K562 (cell line): Measurements from ENCODE around the gene LLPH. TPM values are rescaled to one million over a fixed set of nuclear protein-coding genes. Genes with fewer than 3 reads are reported as not detected.
A peak's percentile ranks its signal among the peaks of the same experiment; 100 is the strongest.

Experiments
- ATF7 ChIP-seq: fragments of 450-650 bp; IDR thresholded peaks from 2 replicates; pipeline ENCODE4 v1.7.1; 2014; ENCODE audit warnings: mild to moderate bottlenecking, moderate library complexity
- BRCA1 ChIP-seq, 2 experiments: fragments of 450-650 bp in 1 of 2; sonication (generic) in 1 of 2; formaldehyde crosslinking in 1 of 2; IDR thresholded peaks; 2 replicates each; pipeline versions ENCODE4 v1.5.0 to v1.6.1; 2017 to 2020; ENCODE audit warnings: mild to moderate bottlenecking in 1 of 2, missing genetic modification reagents in 1 of 2
- C11orf30 ChIP-seq: fragments of 450-650 bp; IDR thresholded peaks from 2 replicates; pipeline ENCODE4 v1.6.1; 2016; ENCODE audit warnings: low read depth, mild to moderate bottlenecking
- CBFB ChIP-seq: sonication (generic); formaldehyde crosslinking; IDR thresholded peaks from 2 replicates; pipeline ENCODE4 v1.4.0; 2020; ENCODE audit warnings: mild to moderate bottlenecking, missing genetic modification reagents
- CEBPG ChIP-seq, 3 experiments: fragments of 200-800 bp in 1 of 3; sonication (Bioruptor generic) in 1 of 3; sonication (generic) in 1 of 3; formaldehyde crosslinking in 1 of 3; IDR thresholded peaks in 2 of 3; conservative IDR thresholded peaks in 1 of 3; 2 replicates each; pipeline versions ENCODE4 v1.6.1 to v1.8.0; 2016 to 2022; ENCODE audit warnings: missing compliant biosample characterization in 2 of 3, missing genetic modification characterization in 2 of 3, mild to moderate bottlenecking in 1 of 3, missing genetic modification reagents in 1 of 3
- ELF1 ChIP-seq: fragments of 200-800 bp; sonication (Bioruptor generic); IDR thresholded peaks from 2 replicates; pipeline ENCODE4 v1.6.1; 2016; ENCODE audit warnings: missing genetic modification characterization, missing compliant biosample characterization
- ESRRA ChIP-seq: fragments of 450-650 bp; IDR thresholded peaks from 2 replicates; pipeline ENCODE4 v1.6.1; 2014; ENCODE audit warnings: low read depth, mild to moderate bottlenecking, moderate library complexity, borderline replicate concordance
- NELFE ChIP-seq: IDR thresholded peaks from 2 replicates; pipeline ENCODE4 v1.6.1; 2011; ENCODE audit warnings: mild to moderate bottlenecking; ENCODE audit not compliant: insufficient read depth, insufficient read length
- NRF1 ChIP-seq, 2 experiments: fragments of 450-650 bp; IDR thresholded peaks in 1 of 2; conservative IDR thresholded peaks in 1 of 2; 2 replicates each; pipeline ENCODE4 v1.6.1; 2014; ENCODE audit warnings: mild to moderate bottlenecking in 2 of 2
- POLR2H ChIP-seq: IDR thresholded peaks from 2 replicates; pipeline ENCODE4 v1.6.1; 2016; ENCODE audit warnings: missing genetic modification characterization, low read depth, mild to moderate bottlenecking, control low read depth, missing compliant biosample characterization, moderate library complexity
- RBM25 ChIP-seq: fragments of 200-400 bp; formaldehyde crosslinking; IDR thresholded peaks from 2 replicates; pipeline ENCODE4 v1.6.1; 2018; ENCODE audit warnings: low read length, low read depth, moderate library complexity; ENCODE audit not compliant: severe bottlenecking
- SMAD2 ChIP-seq: fragments of 150-350 bp; IDR thresholded peaks from 2 replicates; pipeline ENCODE4 v1.6.1; 2014; ENCODE audit warnings: low read depth, mild to moderate bottlenecking, low read length
- ZNF175 ChIP-seq: fragments of 200-800 bp; sonication (Bioruptor generic); IDR thresholded peaks from 2 replicates; pipeline ENCODE4 v1.6.1; 2016; ENCODE audit warnings: low read depth, mild to moderate bottlenecking, missing genetic modification characterization, missing compliant biosample characterization
- ZNF212 ChIP-seq: fragments of 450-650 bp; formaldehyde crosslinking; IDR thresholded peaks from 2 replicates; pipeline ENCODE4 v1.4.0; 2020; ENCODE audit warnings: mild to moderate bottlenecking
- ZNF324 ChIP-seq: fragments of 250-450 bp; sonication (Bioruptor Pico); IDR thresholded peaks from 2 replicates; pipeline ENCODE4 v1.4.0; 2020; ENCODE audit warnings: mild to moderate bottlenecking
- ZSCAN29 ChIP-seq: fragments of 450-650 bp; IDR thresholded peaks from 2 replicates; pipeline ENCODE4 v1.6.1; 2017
- polyA plus RNA-seq, 8 experiments: library from polyadenylated mRNA; depleted of rRNA in 4 of 8; stranded (reverse) in 5 of 8; unstranded in 3 of 8; fragments of >200 nt; fragmentation: Nextera tagmentation in 2 of 8; fragmentation: Illumina TruSeq in 1 of 8; extraction: Ambion mirVana in 2 of 8; extraction: Trizol in 1 of 8; gene quantifications; 2 replicates each; pipeline versions ENCODE4 v1.2.1 to v1.2.3, GENCODE V29; 2011 to 2014; ENCODE audit warnings: inconsistent platforms in 1 of 8, missing spikeins in 1 of 8
- total RNA-seq, 7 experiments: library from RNA; depleted of rRNA in 6 of 7; stranded (reverse); fragments of >200 nt in 6 of 7; fragmentation: Illumina TruSeq in 2 of 7; extraction: Trizol in 2 of 7; gene quantifications; 2 replicates each; pipeline versions ENCODE4 v1.2.1 to v1.2.3, GENCODE V29; 2011 to 2021; ENCODE audit warnings: low replicate concordance in 1 of 7
- TF ChIP-seq, protein P1 (sequence below): fragments of 250-450 bp; sonication (Bioruptor Pico); IDR thresholded peaks from 2 replicates; pipeline ENCODE4 v1.8.0; 2021; ENCODE audit warnings: moderate library complexity, mild to moderate bottlenecking, inconsistent platforms
- TF ChIP-seq, protein P2 (sequence below): fragments of 250-450 bp; sonication (Bioruptor Pico); IDR thresholded peaks from 2 replicates; pipeline ENCODE4 v1.4.0; 2020; ENCODE audit warnings: mild to moderate bottlenecking, moderate library complexity
- TF ChIP-seq, protein P3 (sequence below), 2 experiments: IDR thresholded peaks; 2 replicates each; pipeline ENCODE4 v1.6.1; 2011; ENCODE audit warnings: borderline replicate concordance in 1 of 2, control low read depth in 1 of 2, low read depth in 1 of 2, low read length in 1 of 2, mild to moderate bottlenecking in 1 of 2, mixed read lengths in 1 of 2, moderate library complexity in 1 of 2; ENCODE audit not compliant: insufficient read depth in 1 of 2, insufficient read length in 1 of 2, poor library complexity in 1 of 2, severe bottlenecking in 1 of 2; ENCODE audit errors: extremely low read depth in 1 of 2

The LLPH gene
- total and polyA plus RNA-seq, 9 of the 15 experiments (the other 6 are each of a cell fraction or from before 2014, with no cell fraction given): 19.1 to 87.3 (median 59.6) TPM

DNA sequence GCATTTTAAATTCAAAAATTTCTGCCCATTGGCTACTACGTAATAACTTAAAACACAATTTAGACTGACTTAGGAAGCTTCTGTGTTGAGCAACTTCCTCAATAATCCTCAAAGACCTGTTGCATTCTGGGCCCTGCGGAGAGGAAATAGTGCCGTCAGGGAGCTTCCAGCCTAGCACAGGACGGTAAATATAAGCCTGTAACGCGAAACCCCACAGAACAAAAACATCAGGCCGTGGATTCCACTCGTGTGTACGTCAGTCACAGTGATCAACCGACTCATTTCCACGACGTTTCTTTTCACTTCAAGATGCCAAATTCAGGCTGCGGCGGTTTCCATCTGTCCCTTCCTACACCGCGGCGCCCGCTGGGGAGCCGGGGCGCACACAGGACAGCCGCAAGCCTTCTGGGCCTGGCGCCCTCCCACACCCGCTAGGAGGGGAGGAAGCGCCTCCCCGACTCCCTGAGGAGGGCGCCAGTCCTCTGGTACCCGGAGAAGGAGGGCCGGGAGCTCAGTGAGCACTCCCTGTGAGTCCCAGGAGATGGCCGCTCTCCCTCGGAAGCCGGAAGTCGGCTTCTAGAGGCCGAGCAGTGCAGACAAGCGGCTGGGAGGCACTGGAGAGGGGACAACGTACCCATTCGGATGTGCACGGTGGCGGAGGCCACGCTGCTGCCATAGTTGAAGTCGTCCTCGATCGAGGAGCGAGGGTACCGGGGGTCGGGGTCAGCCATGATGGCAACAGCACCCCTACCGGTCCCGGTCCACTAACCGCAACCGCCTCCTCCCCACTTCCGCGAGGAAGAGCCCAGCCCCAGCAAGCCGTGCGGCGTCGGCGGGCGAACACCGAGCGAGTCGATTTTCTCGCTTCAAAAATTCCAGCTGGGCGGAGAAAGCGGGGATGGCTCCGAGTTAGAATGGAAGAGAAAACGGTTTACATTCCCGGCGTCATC, 38.9 kb upstream of the LLPH start, which contains the start of gene TMBIM4 (continued):
- TF ChIP-seq, protein P1, sequence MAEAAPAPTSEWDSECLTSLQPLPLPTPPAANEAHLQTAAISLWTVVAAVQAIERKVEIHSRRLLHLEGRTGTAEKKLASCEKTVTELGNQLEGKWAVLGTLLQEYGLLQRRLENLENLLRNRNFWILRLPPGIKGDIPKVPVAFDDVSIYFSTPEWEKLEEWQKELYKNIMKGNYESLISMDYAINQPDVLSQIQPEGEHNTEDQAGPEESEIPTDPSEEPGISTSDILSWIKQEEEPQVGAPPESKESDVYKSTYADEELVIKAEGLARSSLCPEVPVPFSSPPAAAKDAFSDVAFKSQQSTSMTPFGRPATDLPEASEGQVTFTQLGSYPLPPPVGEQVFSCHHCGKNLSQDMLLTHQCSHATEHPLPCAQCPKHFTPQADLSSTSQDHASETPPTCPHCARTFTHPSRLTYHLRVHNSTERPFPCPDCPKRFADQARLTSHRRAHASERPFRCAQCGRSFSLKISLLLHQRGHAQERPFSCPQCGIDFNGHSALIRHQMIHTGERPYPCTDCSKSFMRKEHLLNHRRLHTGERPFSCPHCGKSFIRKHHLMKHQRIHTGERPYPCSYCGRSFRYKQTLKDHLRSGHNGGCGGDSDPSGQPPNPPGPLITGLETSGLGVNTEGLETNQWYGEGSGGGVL (CRISPR knock-in tag): no peak
- TF ChIP-seq BRCA1 (IDR thresholded peaks at IDR 0.05) (no peak), BRCA1 (CRISPR knock-in tag; IDR thresholded peaks at IDR 0.05) (no peak), ESRRA (peak; percentile 94; the same call in 1 of the 2 replicates), POLR2H (tag) (peak; percentile 94), C11orf30 (peak; percentile 72), ZSCAN29 (no peak), ATF7 (peak; percentile 83; the same call in 1 of the 2 replicates), ZNF324 (CRISPR knock-in tag) (no peak), NRF1 (conservative IDR thresholded peaks at IDR 0.05 in 1 of 2, IDR thresholded peaks at IDR 0.05 in 1 of 2) (peak; percentile 52 to 58), NELFE (no peak), SMAD2 (no peak), ELF1 (tag) (peak; percentile 97), ZNF175 (CRISPR knock-in tag) (no peak), CEBPG (CRISPR knock-in tag; IDR thresholded peaks at IDR 0.05) (peak; percentile 78), CEBPG (tag; conservative IDR thresholded peaks at IDR 0.05 in 1 of 2, IDR thresholded peaks at IDR 0.05 in 1 of 2) (peak; percentile 91 to 96), ZNF212 (CRISPR knock-in tag) (no peak), CBFB (CRISPR knock-in tag) (peak; percentile 99), RBM25 (no peak)
- TF ChIP-seq, protein P2, sequence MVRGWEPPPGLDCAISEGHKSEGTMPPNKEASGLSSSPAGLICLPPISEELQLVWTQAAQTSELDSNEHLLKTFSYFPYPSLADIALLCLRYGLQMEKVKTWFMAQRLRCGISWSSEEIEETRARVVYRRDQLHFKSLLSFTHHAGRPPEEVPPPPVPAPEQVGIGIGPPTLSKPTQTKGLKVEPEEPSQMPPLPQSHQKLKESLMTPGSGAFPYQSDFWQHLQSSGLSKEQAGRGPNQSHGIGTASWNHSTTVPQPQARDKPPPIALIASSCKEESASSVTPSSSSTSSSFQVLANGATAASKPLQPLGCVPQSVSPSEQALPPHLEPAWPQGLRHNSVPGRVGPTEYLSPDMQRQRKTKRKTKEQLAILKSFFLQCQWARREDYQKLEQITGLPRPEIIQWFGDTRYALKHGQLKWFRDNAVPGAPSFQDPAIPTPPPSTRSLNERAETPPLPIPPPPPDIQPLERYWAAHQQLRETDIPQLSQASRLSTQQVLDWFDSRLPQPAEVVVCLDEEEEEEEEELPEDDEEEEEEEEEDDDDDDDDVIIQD (CRISPR knock-in tag): no peak
- TF ChIP-seq, protein P3, sequence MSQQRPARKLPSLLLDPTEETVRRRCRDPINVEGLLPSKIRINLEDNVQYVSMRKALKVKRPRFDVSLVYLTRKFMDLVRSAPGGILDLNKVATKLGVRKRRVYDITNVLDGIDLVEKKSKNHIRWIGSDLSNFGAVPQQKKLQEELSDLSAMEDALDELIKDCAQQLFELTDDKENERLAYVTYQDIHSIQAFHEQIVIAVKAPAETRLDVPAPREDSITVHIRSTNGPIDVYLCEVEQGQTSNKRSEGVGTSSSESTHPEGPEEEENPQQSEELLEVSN (IDR thresholded peaks at IDR 0.05; ENCODE audit: borderline replicate concordance in 1 of 2, extremely low read depth in 1 of 2, insufficient read depth in 1 of 2, insufficient read length in 1 of 2, low read depth in 1 of 2, low read length in 1 of 2, poor library complexity in 1 of 2, severe bottlenecking in 1 of 2): peak; percentile 45 to 57
